HepG2 (cell line): ENCODE measurements around the gene STAM. TPM values are rescaled to one million over a fixed set of nuclear protein-coding genes. Genes with fewer than 3 reads are reported as not detected.
A peak's percentile ranks its signal among the peaks of the same experiment; 100 is the strongest.

Experiments used
- ATAC-seq: fragments of 200-7000 bp; cut with Tn5 transposase; 3 replicates; pipeline ENCODE4 v1.9.1; 2020; ENCODE audit warnings: mild to moderate bottlenecking, moderate library complexity
- BruUV-seq: library from RNA; stranded (reverse); fragments of 400-500 nt; replicated peaks from 2 replicates; lab custom pipeline; 2021; lab: Mats Ljungman, UMichigan
- CTCF ChIA-PET: fragments of 300-600 bp; formaldehyde crosslinking; extraction: SDS; loops from one replicate; lab custom pipeline; 2021; ENCODE audit warnings: low total read pairs, inconsistent platforms, low intra/inter-chr PET ratio; lab: Yijun Ruan, JAX
- POLR2A ChIA-PET: fragments of 350-600 bp; sonication (Branson Sonifier 250); formaldehyde crosslinking; loops from one replicate; lab custom pipeline; 2020; ENCODE audit warnings: antibody characterized with exemption, inconsistent platforms; lab: Yijun Ruan, JAX
- DNase-seq: peaks from one replicate; pipeline ENCODE4 v3.0.0-alpha.2; 2015; ENCODE audit warnings: low spot score
- FAIRE-seq: peaks from 3 replicates; lab custom pipeline; 2011; peaks lifted over from hg19 to GRCh38; lab: Jason Lieb, UNC
- H2AFZ ChIP-seq: one replicate; pipeline ENCODE4 v1.6.1; 2011; ENCODE audit warnings: low read length, inconsistent platforms
- H3K27ac ChIP-seq: fragments of 300-600 bp; 3 replicates; pipeline ENCODE4 v1.8.0; 2011; ENCODE audit warnings: mixed run types, mild to moderate bottlenecking, mixed read lengths, low read length, inconsistent platforms; ENCODE audit not compliant: insufficient read depth; ENCODE audit errors: extremely low read length
- H3K27me3 ChIP-seq, 2 experiments: fragments of 200-600 bp in 1 of 2; 2 replicates in 1 of 2; 3 replicates in 1 of 2; pipeline versions ENCODE4 v1.6.0 to v1.8.0; 2011; ENCODE audit warnings: low read length in 2 of 2, mild to moderate bottlenecking in 2 of 2, moderate library complexity in 2 of 2, inconsistent platforms in 1 of 2; ENCODE audit not compliant: insufficient read depth in 2 of 2, control insufficient read depth in 1 of 2
- H3K36me3 ChIP-seq, 2 experiments: fragments of 200-600 bp in 1 of 2; replicated peaks in 1 of 2; 2 replicates in 1 of 2; 3 replicates in 1 of 2; pipeline versions ENCODE4 v1.5.1 to v1.8.0; 2011; ENCODE audit warnings: low read length in 2 of 2, inconsistent platforms in 1 of 2; ENCODE audit not compliant: insufficient read depth in 2 of 2, control insufficient read depth in 1 of 2
- H3K4me1 ChIP-seq: 2 replicates; pipeline ENCODE4 v1.5.1; 2012; ENCODE audit warnings: low read length, inconsistent platforms; ENCODE audit not compliant: insufficient read depth
- H3K4me2 ChIP-seq: 2 replicates; pipeline ENCODE4 v1.6.0; 2011; ENCODE audit warnings: low read depth, low read length, inconsistent platforms
- H3K4me3 ChIP-seq, 3 experiments: fragments of 200-600 bp in 1 of 3; sonication (generic), shearing (Covaris generic) in 1 of 3; replicated peaks in 1 of 3; 2 replicates each; pipeline ENCODE4 v1.5.1; 2011 to 2016; ENCODE audit warnings: low read length in 3 of 3, inconsistent platforms in 2 of 3, low read depth in 2 of 3, mild to moderate bottlenecking in 2 of 3, control low read depth in 1 of 3, mixed read lengths in 1 of 3; ENCODE audit not compliant: insufficient read depth in 1 of 3
- H3K79me2 ChIP-seq: one replicate; pipeline ENCODE4 v1.6.1; 2011; ENCODE audit warnings: low read length, inconsistent platforms; ENCODE audit not compliant: insufficient read depth
- H3K9ac ChIP-seq: 2 replicates; pipeline ENCODE4 v1.6.0; 2011; ENCODE audit warnings: mild to moderate bottlenecking, low read depth, low read length, inconsistent platforms; ENCODE audit not compliant: insufficient read depth
- H3K9me3 ChIP-seq: 2 replicates; pipeline ENCODE4 v1.5.1; 2012; ENCODE audit warnings: mild to moderate bottlenecking, low read length
- H4K20me1 ChIP-seq: 2 replicates; pipeline ENCODE4 v1.6.0; 2011; ENCODE audit warnings: inconsistent platforms, mild to moderate bottlenecking, low read length, moderate library complexity; ENCODE audit not compliant: insufficient read depth
- CREM ChIP-seq, 2 experiments: sonication (generic) in 1 of 2; formaldehyde crosslinking in 1 of 2; IDR thresholded peaks; 2 replicates each; pipeline versions ENCODE4 v1.4.0 to v1.6.1; 2016 to 2020; ENCODE audit warnings: antibody characterized with exemption in 1 of 2, mild to moderate bottlenecking in 1 of 2, missing genetic modification reagents in 1 of 2
- EEA1 ChIP-seq: sonication (generic); formaldehyde crosslinking; IDR thresholded peaks from 2 replicates; pipeline ENCODE4 v1.5.1; 2020; ENCODE audit warnings: mild to moderate bottlenecking, missing genetic modification reagents, borderline replicate concordance
- ELF3 ChIP-seq: IDR thresholded peaks from 2 replicates; pipeline ENCODE4 v1.6.1; 2016; ENCODE audit warnings: missing genetic modification reagents, missing compliant biosample characterization
- HMG20A ChIP-seq: IDR thresholded peaks from 2 replicates; pipeline ENCODE4 v1.6.1; 2016; ENCODE audit warnings: borderline replicate concordance
- HNF4G ChIP-seq, 2 experiments: sonication (generic) in 1 of 2; formaldehyde crosslinking in 1 of 2; IDR thresholded peaks; 2 replicates each; pipeline versions ENCODE4 v1.4.0 to v1.6.1; 2011 to 2020; ENCODE audit warnings: borderline replicate concordance in 2 of 2, low read depth in 2 of 2, mild to moderate bottlenecking in 2 of 2, low read length in 1 of 2, missing genetic modification reagents in 1 of 2, moderate library complexity in 1 of 2
- NFIC ChIP-seq: IDR thresholded peaks from 2 replicates; pipeline ENCODE4 v1.6.1; 2012; ENCODE audit warnings: mild to moderate bottlenecking, low read length, inconsistent platforms
- TBL1XR1 ChIP-seq: fragments of 150-350 bp; IDR thresholded peaks from 2 replicates; pipeline ENCODE4 v1.6.1; 2014; ENCODE audit warnings: borderline replicate concordance, low read length; ENCODE audit not compliant: partially characterized antibody
- ZBTB21 ChIP-seq: sonication (generic); formaldehyde crosslinking; IDR thresholded peaks from 2 replicates; pipeline ENCODE4 v1.4.0; 2020; ENCODE audit warnings: missing genetic modification reagents
- ZNF232 ChIP-seq: sonication (generic); formaldehyde crosslinking; IDR thresholded peaks from 2 replicates; pipeline ENCODE4 v1.4.0; 2020; ENCODE audit warnings: missing genetic modification reagents, borderline replicate concordance
- ZNF75D ChIP-seq: sonication (generic); formaldehyde crosslinking; IDR thresholded peaks from 2 replicates; pipeline ENCODE4 v1.8.1; 2023; ENCODE audit warnings: missing genetic modification reagents, mild to moderate bottlenecking, borderline replicate concordance
- ZNF788 ChIP-seq: sonication (generic); formaldehyde crosslinking; IDR thresholded peaks from 2 replicates; pipeline ENCODE4 v1.5.0; 2020; ENCODE audit warnings: mild to moderate bottlenecking, missing genetic modification reagents, borderline replicate concordance
- WGBS: methylation state at CpG from one replicate; pipeline ENCODE4 v1.1.6; 2017; ENCODE audit warnings: low lambda C conversion rate; 5-methylcytosine and 5-hydroxymethylcytosine counted together
- in situ Hi-C: cut with HindIII; loops from 2 replicates; pipeline ENCODE4 v1.10.0; 2017; ENCODE audit warnings: low pct_unique_long_range_greater_than_20kb; ENCODE audit not compliant: extremely low pct_ligation_motif_present
- intact Hi-C: fragments of 100-400 bp; cut with micrococcal nuclease; formaldehyde crosslinking; loops from one replicate; pipeline ENCODE4 v1.10.0; 2022; ENCODE audit not compliant: unreplicated experiment
- polyA plus RNA-seq, 8 experiments: library from polyadenylated mRNA; depleted of rRNA in 3 of 8; stranded (reverse) in 7 of 8; unstranded in 1 of 8; fragments of >200 nt; fragmentation: Illumina TruSeq in 4 of 8; extraction: Trizol in 4 of 8; gene quantifications; 2 replicates each; pipeline versions ENCODE4 v1.2.1 to v1.2.3, GENCODE V29; 2011 to 2016; ENCODE audit warnings: low read depth in 4 of 8, missing spikeins in 1 of 8, mixed read lengths in 1 of 8; ENCODE audit not compliant: insufficient read depth in 1 of 8
- total RNA-seq, 5 experiments: library from RNA; depleted of rRNA; stranded (reverse); fragments of >200 nt; fragmentation: Illumina TruSeq; extraction: Trizol; gene quantifications; 2 replicates each; pipeline ENCODE4 v1.2.3, GENCODE V29; 2016; ENCODE audit warnings: low read depth in 1 of 5
- TF ChIP-seq, protein P1 (sequence below): sonication (generic); formaldehyde crosslinking; IDR thresholded peaks from 2 replicates; pipeline ENCODE4 v1.8.0; 2022; ENCODE audit warnings: missing genetic modification reagents, mild to moderate bottlenecking, inconsistent platforms, borderline replicate concordance
- TF ChIP-seq, protein P2 (sequence below): fragments of 450-650 bp; IDR thresholded peaks from 2 replicates; pipeline ENCODE4 v1.6.1; 2016

The STAM gene
- total and polyA plus RNA-seq, 2 of the 13 experiments (the other 11 are each of a cell fraction or from before 2014, with no cell fraction given) = 19.5 to 25.1 TPM

DNA sequence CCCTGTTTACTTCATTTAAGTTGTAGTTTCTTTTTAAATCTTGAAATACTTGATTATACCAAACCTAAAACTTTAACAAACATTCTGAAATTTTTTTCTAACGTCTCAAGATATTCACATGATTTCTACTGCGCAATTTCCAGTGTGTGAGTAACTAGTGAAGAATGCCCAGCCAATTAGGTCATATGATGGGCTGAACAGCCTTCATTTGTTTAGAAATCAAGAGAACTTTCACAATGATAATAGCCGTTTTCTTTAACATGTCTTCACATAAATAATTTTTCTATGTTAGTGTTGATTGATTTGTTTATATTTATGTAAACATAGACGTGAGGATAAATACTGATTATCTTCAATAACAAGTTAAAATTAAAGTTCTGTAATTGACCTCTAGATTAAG lies 21.8 kb downstream of the STAM start:
- Histone ChIP-seq H3K9ac (no peak overlapping the region), H3K4me1 (peaks cover 61% of the 10 kb centered on the region), H3K36me3 (peaks cover 2 to 12% of the 10 kb centered on the region in 2 experiments; a peak in 2 of 5 replicates), H3K4me3 (no peak overlapping the region), H3K9me3 (no peaks in the 10 kb centered on the region), H3K4me2 (no peak overlapping the region), H3K79me2 (peaks cover 77% of the 10 kb centered on the region), H4K20me1 (peaks cover 7% of the 10 kb centered on the region; the same call in 1 of the 2 replicates), H3K27ac (no peak overlapping the region), H3K27me3 (no peaks in the 10 kb centered on the region), H2AFZ (no peak overlapping the region)
- DNase-seq (peak; percentile 20), ATAC-seq (no peak), FAIRE-seq (no peak)
- TF ChIP-seq, protein P1, sequence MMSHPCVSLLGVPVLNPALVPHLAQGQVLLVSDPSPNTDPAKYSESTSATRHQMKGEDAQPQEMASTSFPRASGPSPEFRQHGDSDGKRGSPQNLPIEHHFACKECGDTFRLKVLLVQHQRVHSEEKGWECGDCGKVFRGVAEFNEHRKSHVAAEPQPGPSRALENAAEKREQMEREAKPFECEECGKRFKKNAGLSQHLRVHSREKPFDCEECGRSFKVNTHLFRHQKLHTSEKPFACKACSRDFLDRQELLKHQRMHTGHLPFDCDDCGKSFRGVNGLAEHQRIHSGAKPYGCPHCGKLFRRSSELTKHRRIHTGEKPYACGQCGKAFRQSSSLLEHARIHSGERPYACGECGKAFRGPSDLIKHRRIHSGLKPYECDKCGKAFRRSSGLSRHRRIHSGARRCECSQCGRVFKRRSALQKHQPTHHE (CRISPR knock-in tag) = no peak
- ChIA-PET POLR2A (no interaction called here), CTCF (no interaction called here)
- no TSS peak for BruUV-seq
- 84% methylated on average over 4 of the region's 4 CpGs for WGBS
- intact Hi-C loops (no loop called here), in situ Hi-C loops (loop anchor here (25.0 kb wide), 1 partner anchor 997 kb away; the partner anchor contains the start of genes ARL5B and NSUN6)

DNA sequence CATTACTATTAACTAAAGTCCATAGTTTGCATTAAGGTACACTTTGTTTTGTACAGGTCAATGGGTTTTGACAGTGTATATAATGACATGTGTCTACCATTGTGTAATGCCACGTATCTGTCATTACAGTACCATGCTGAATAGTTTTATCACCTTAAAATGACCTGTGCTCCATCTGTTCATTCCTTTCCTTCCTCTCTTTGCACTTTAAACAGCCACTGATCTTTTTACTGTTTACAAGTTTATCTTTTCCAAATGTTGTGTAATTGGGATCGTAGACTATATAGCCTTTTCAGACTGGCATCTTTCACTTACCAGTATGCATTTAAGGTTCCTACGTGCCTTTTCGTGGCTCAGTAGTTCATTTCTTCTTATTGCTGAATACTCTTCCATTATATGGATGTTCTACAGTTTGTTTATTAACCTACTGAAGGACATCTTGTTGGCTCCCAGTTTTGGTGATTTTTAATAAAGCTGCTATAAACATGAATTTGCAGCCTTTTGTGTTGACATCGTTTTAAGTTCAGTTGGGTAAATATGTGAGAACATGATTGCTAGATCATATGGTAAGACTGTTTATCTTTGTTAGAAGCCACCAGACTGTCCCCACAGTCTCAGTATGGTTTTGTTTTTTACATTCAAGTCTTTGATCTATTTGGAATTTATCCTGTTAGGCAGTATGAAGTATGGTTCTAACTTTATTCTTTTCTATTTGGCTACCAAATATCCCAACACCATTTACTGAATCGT lies 24.7 kb downstream of the STAM start:
- Histone ChIP-seq H3K4me2 (peak overlapping the region; percentile 63), H4K20me1 (peaks cover 12% of the 10 kb centered on the region; the same call in 1 of the 2 replicates), H3K36me3 (no peaks in the 10 kb centered on the region), H3K27ac (peak overlapping the region; percentile 54), H3K4me1 (peaks cover 86% of the 10 kb centered on the region), H3K79me2 (peaks cover 79% of the 10 kb centered on the region), H3K4me3 (peak overlapping the region in 1 of 3 experiments; percentile 26; a peak in 2 of 6 replicates), H3K9me3 (no peaks in the 10 kb centered on the region), H3K9ac (no peak overlapping the region), H3K27me3 (no peaks in the 10 kb centered on the region), H2AFZ (no peak overlapping the region)
- DNase-seq = peak; percentile 58
- peak; percentile 89 for ATAC-seq
- no peak for FAIRE-seq
- in situ Hi-C loops = loop anchor here (25.0 kb wide), 1 partner anchor 994 kb away; the partner anchor contains the start of genes ARL5B and NSUN6
- WGBS = 22% methylated on average over 6 of the region's 6 CpGs
- ChIA-PET POLR2A (interaction anchor here (0.9 kb wide), 1 partner anchor 51 kb away, joined by 3 read pairs; no protein-coding TSS in a partner anchor), CTCF (no interaction called here)
- BruUV-seq = no TSS peak
- intact Hi-C loops = no loop called here
- no peak for TF ChIP-seq ZNF232 (CRISPR knock-in tag)
- peak; percentile 42; the same call in 1 of the 2 replicates for TF ChIP-seq HMG20A (CRISPR knock-in tag)
- TF ChIP-seq CREM (IDR thresholded peaks at IDR 0.05) = peak; percentile 55
- no peak for TF ChIP-seq CREM (CRISPR knock-in tag; IDR thresholded peaks at IDR 0.05)
- TF ChIP-seq, protein P2, sequence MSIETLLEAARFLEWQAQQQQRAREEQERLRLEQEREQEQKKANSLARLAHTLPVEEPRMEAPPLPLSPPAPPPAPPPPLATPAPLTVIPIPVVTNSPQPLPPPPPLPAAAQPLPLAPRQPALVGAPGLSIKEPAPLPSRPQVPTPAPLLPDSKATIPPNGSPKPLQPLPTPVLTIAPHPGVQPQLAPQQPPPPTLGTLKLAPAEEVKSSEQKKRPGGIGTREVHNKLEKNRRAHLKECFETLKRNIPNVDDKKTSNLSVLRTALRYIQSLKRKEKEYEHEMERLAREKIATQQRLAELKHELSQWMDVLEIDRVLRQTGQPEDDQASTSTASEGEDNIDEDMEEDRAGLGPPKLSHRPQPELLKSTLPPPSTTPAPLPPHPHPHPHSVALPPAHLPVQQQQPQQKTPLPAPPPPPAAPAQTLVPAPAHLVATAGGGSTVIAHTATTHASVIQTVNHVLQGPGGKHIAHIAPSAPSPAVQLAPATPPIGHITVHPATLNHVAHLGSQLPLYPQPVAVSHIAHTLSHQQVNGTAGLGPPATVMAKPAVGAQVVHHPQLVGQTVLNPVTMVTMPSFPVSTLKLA = peak; percentile 39
- TF ChIP-seq ZBTB21 (CRISPR knock-in tag) = no peak
- TF ChIP-seq EEA1 (CRISPR knock-in tag) = no peak
- 0 out of 2 replicates have a peak, but pooled peaks have one; percentile 28 for TF ChIP-seq HNF4G (IDR thresholded peaks at IDR 0.05; ENCODE audit: borderline replicate concordance, low read depth, low read length)
- TF ChIP-seq HNF4G (CRISPR knock-in tag; IDR thresholded peaks at IDR 0.05; ENCODE audit: borderline replicate concordance, low read depth) = no peak
- peak; percentile 15 for TF ChIP-seq ELF3 (CRISPR knock-in tag)
- peak; percentile 50; the same call in 1 of the 2 replicates for TF ChIP-seq NFIC
- peak; percentile 12 for TF ChIP-seq TBL1XR1
- no peak for TF ChIP-seq ZNF75D (CRISPR knock-in tag)
- TF ChIP-seq ZNF788 (CRISPR knock-in tag) = no peak
